Thyroid gland (tissue), 4 donors: Measurements from ENCODE around the gene TRMU. TPM values are rescaled to one million over a fixed set of nuclear protein-coding genes. Genes with fewer than 3 reads are reported as not detected.
"Not testable (repeated sequence)": the region's sequence is repeated elsewhere in the genome, so short reads cannot be mapped to it uniquely, and the experiment has no call there.

Source experiments
- DNase-seq, 2 donors: peaks; one replicate each; pipeline ENCODE4 v3.0.0-alpha.2; 2019
- H3K27ac ChIP-seq, 3 donors: fragments of 200-600 bp; sonication (generic); 1 replicate in 2 of 3; 2 replicates in 1 of 3; pipeline ENCODE4 v1.5.1; 2016 to 2019; ENCODE audit warnings: mild to moderate bottlenecking in 1 of 3, moderate library complexity in 1 of 3
- H3K27me3 ChIP-seq: fragments of 200-600 bp; sonication (generic); one replicate; pipeline ENCODE4 v1.5.1; 2019
- H3K36me3 ChIP-seq, 2 donors: fragments of 200-600 bp; sonication (generic); one replicate each; pipeline ENCODE4 v1.5.1; 2016 to 2019
- H3K4me1 ChIP-seq, 2 donors: fragments of 200-600 bp; sonication (generic); one replicate each; pipeline ENCODE4 v1.5.1; 2017 to 2019
- H3K4me3 ChIP-seq, 3 donors: fragments of 200-600 bp; sonication (generic); replicated peaks in 1 of 3; 1 replicate in 2 of 3; 2 replicates in 1 of 3; pipeline ENCODE4 v1.5.1; 2016; ENCODE audit warnings: mild to moderate bottlenecking in 1 of 3
- H3K9me3 ChIP-seq: fragments of 200-600 bp; sonication (generic); one replicate; pipeline ENCODE4 v1.5.1; 2017
- POLR2A ChIP-seq, 2 donors: fragments of 450-650 bp; IDR thresholded peaks; one replicate each; pipeline ENCODE4 v1.6.1; 2017; ENCODE audit warnings: antibody characterized with exemption in 2 of 2, mild to moderate bottlenecking in 2 of 2, moderate library complexity in 1 of 2
- WGBS, 2 donors: methylation state at CpG; one replicate each; pipeline ENCODE4 v1.1.5; 2017; 5-methylcytosine and 5-hydroxymethylcytosine counted together
- intact Hi-C: fragments of 100-400 bp; cut with DNase I; formaldehyde crosslinking; loops from one replicate; pipeline ENCODE4 v1.15.1; 2023
- total RNA-seq, 4 donors: library from RNA; depleted of rRNA; stranded (reverse); fragments of >200 nt; gene quantifications; one replicate each; pipeline ENCODE4 v1.2.3, GENCODE V29; 2016
- TF ChIP-seq, protein P1 (sequence below), 6 experiments: fragments of 200-600 bp in 3 of 6; fragments of 450-650 bp in 3 of 6; sonication (generic) in 3 of 6; IDR thresholded peaks; one replicate each; pipeline ENCODE4 v1.5.1; 2016 to 2019; ENCODE audit warnings: antibody characterized with exemption in 6 of 6, mild to moderate bottlenecking in 2 of 6, inconsistent platforms in 1 of 6, moderate library complexity in 1 of 6

TRMU gene
- total RNA-seq, 4 donors from 2014 or later: 30.7 to 113 (median 49.0) TPM

GRCh38 chr22:46308283-46308988, 27.1 kb upstream of the TRMU start:
- Histone ChIP-seq H3K27me3 (no peaks in the 10 kb centered on the region), H3K27ac (no peak overlapping the region), H3K9me3 (no peaks in the 10 kb centered on the region), H3K36me3 (no peaks in the 10 kb centered on the region), H3K4me1 (no peaks in the 10 kb centered on the region), H3K4me3 (no peak overlapping the region)
- DNase-seq: no peak
- no peak for TF ChIP-seq POLR2A (IDR thresholded peaks at IDR 0.05)
- TF ChIP-seq, protein P1, sequence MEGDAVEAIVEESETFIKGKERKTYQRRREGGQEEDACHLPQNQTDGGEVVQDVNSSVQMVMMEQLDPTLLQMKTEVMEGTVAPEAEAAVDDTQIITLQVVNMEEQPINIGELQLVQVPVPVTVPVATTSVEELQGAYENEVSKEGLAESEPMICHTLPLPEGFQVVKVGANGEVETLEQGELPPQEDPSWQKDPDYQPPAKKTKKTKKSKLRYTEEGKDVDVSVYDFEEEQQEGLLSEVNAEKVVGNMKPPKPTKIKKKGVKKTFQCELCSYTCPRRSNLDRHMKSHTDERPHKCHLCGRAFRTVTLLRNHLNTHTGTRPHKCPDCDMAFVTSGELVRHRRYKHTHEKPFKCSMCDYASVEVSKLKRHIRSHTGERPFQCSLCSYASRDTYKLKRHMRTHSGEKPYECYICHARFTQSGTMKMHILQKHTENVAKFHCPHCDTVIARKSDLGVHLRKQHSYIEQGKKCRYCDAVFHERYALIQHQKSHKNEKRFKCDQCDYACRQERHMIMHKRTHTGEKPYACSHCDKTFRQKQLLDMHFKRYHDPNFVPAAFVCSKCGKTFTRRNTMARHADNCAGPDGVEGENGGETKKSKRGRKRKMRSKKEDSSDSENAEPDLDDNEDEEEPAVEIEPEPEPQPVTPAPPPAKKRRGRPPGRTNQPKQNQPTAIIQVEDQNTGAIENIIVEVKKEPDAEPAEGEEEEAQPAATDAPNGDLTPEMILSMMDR (IDR thresholded peaks at IDR 0.05): no peak
- 92 to 93% methylated on average over 16 to 23 of the region's 23 CpGs for WGBS, 2 donors
- intact Hi-C loops: no loop called here

DNA sequence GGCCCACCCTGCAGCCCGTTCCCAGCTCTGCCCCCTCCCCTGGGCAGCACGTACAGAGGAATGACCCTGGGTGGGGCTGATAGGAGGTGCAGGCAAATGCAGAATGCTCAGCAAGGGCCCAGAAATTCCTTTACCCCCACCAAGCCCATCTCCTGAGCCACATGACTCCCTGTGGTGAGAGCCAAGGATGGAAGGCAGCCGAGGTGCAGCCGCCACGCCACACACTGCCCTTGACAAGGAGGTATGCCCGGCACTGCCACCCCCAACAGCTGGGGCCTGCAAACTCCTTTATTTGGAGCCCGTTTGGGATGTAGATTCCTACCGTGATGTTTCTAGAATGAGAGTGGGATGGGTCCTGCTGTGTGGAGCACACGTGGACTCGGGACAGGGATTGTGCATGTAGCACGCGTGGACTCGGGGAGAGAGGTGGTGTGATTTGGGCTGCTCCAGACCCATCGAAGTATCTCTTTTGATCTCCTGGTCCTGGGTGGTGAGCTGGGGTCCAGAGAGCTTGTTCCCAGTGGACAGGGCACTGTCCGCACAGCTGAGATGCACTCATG, 25.9 kb upstream of the TRMU start:
- H3K9me3 ChIP-seq: no peaks in the 10 kb centered on the region
- TF ChIP-seq POLR2A (IDR thresholded peaks at IDR 0.05): no peak
- TF ChIP-seq, protein P1 (IDR thresholded peaks at IDR 0.05): no peak
- intact Hi-C loops: no loop called here
- no peaks in the 10 kb centered on the region for H3K36me3 ChIP-seq
- 94 to 97% methylated on average over 13 to 15 of the region's 15 CpGs for WGBS, 2 donors
- H3K4me1 ChIP-seq: no peaks in the 10 kb centered on the region
- DNase-seq: no peak
- H3K27ac ChIP-seq: no peak overlapping the region
- no peaks in the 10 kb centered on the region for H3K27me3 ChIP-seq
- H3K4me3 ChIP-seq: no peak overlapping the region

DNA sequence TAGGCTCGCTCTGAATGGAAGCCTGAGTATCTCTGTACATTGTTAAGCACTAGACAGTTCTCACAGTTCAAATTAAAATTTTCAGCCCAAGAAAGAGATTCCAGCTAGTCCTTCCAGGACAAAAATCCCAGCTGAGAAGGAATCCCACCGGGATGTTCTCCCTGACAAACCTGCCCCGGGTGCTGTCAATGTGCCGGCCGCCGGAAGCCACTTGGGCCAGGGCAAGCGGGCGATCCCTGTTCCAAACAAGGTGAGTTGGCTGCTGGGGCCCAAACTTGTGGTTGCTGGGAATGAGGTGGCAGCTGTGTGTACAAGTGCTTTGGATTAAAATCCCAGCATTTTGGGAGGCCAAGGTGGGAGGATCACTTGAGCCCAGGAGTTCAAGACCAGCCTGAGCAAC, 23.5 kb upstream of the TRMU start:
- H3K9me3 ChIP-seq: no peaks in the 10 kb centered on the region
- H3K36me3 ChIP-seq: no peaks in the 10 kb centered on the region
- 91 to 97% methylated on average over 5 to 8 of the region's 8 CpGs for WGBS, 2 donors
- no peak overlapping the region for H3K27ac ChIP-seq
- intact Hi-C loops: no loop called here
- no peak for TF ChIP-seq POLR2A (IDR thresholded peaks at IDR 0.05)
- TF ChIP-seq, protein P1 (IDR thresholded peaks at IDR 0.05): no peak
- DNase-seq: no peak
- H3K4me3 ChIP-seq: no peak overlapping the region
- no peaks in the 10 kb centered on the region for H3K4me1 ChIP-seq
- no peaks in the 10 kb centered on the region for H3K27me3 ChIP-seq

GRCh38 chr22:46312848-46313247, 22.7 kb upstream of the TRMU start:
- H3K4me3 ChIP-seq, H3K27ac ChIP-seq, H3K4me1 ChIP-seq, H3K9me3 ChIP-seq, H3K36me3 ChIP-seq, intact Hi-C loops, H3K27me3 ChIP-seq, DNase-seq: not testable (repeated sequence)
- 97 to 100% methylated on average over 2 of the region's 2 CpGs for WGBS, 2 donors

DNA sequence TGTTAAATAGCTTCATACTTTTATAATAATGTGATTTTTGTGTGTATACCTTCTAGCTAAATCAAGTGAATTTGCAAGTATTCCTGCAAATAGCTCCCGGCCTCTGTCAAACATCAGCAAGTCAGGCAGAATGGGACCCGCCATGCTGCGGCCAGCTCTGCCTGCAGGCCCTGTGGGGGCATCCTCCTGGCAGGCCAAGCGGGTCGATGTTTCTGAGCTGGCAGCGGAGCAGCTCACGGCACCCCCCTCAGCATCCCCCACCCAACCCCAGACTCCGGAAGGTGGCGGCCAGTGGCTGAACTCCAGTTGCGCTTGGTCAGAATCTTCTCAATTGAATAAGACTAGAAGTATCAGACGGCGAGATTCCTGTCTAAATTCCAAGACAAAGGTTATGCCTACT, 19.5 kb upstream of the TRMU start:
- H3K4me1 ChIP-seq: no peaks in the 10 kb centered on the region
- no peaks in the 10 kb centered on the region for H3K9me3 ChIP-seq
- H3K4me3 ChIP-seq: no peak overlapping the region
- H3K36me3 ChIP-seq: no peaks in the 10 kb centered on the region
- intact Hi-C loops: loop anchor here (2.0 kb wide), 1 partner anchor 191 kb away; no protein-coding TSS in a partner anchor
- H3K27ac ChIP-seq: no peak overlapping the region
- TF ChIP-seq, protein P1 (IDR thresholded peaks at IDR 0.05): no peak
- TF ChIP-seq POLR2A (IDR thresholded peaks at IDR 0.05): no peak
- no peaks in the 10 kb centered on the region for H3K27me3 ChIP-seq
- DNase-seq: no peak
- 94 to 96% methylated on average over 12 of the region's 12 CpGs for WGBS, 2 donors
